K562 (cell line): ENCODE data around the gene OCA2. TPM values are rescaled to one million over a fixed set of nuclear protein-coding genes. Genes with fewer than 3 reads are reported as not detected.

Experiments
- ATAC-seq: fragments of 200-7000 bp; cut with Tn5 transposase; 3 replicates; pipeline ENCODE4 v1.9.1; 2020; ENCODE audit warnings: moderate library complexity
- BruUV-seq: library from RNA; stranded (reverse); fragments of 400-500 nt; replicated peaks from 2 replicates; lab custom pipeline; 2021; lab: Mats Ljungman, UMichigan
- CTCF ChIA-PET: fragments of 300-600 bp; formaldehyde crosslinking; extraction: SDS; loops from one replicate; lab custom pipeline; 2021; ENCODE audit warnings: low intra/inter-chr PET ratio; lab: Yijun Ruan, JAX
- POLR2A ChIA-PET: fragments of 300-600, 350-650 bp; sonication (Branson Sonifier 250); formaldehyde crosslinking; extraction: SDS; loops from one replicate; lab custom pipeline; 2021; ENCODE audit warnings: antibody characterized with exemption, inconsistent platforms; lab: Yijun Ruan, JAX
- DNase-seq, 4 experiments: peaks; one replicate each; pipeline versions ENCODE4 v3.0.0 to v3.0.0-alpha.2; 2011 to 2018; ENCODE audit warnings: low spot score in 3 of 4, mixed read lengths in 3 of 4; ENCODE audit errors: extremely low read depth in 1 of 4
- FAIRE-seq: peaks from 2 replicates; lab custom pipeline; 2011; peaks lifted over from hg19 to GRCh38; lab: Jason Lieb, UNC
- H2AFZ ChIP-seq: 2 replicates; pipeline ENCODE4 v1.6.0; 2011; ENCODE audit warnings: low read depth, low read length, control low read depth, inconsistent platforms
- H3K27ac ChIP-seq: fragments of 200-600 bp; 3 replicates; pipeline ENCODE4 v1.8.0; 2011; ENCODE audit warnings: low read depth, mild to moderate bottlenecking, control low read depth, inconsistent platforms, low read length, moderate library complexity, mixed read lengths; ENCODE audit errors: extremely low read depth
- H3K27me3 ChIP-seq, 2 experiments: fragments of 300-600 bp in 1 of 2; 2 replicates in 1 of 2; 3 replicates in 1 of 2; pipeline versions ENCODE4 v1.6.0 to v1.8.0; 2011; ENCODE audit warnings: inconsistent platforms in 2 of 2, low read length in 2 of 2, mild to moderate bottlenecking in 1 of 2, mixed read lengths in 1 of 2, moderate library complexity in 1 of 2; ENCODE audit not compliant: control insufficient read depth in 2 of 2, insufficient read depth in 2 of 2
- H3K36me3 ChIP-seq: fragments of 300-600 bp; 3 replicates; pipeline ENCODE4 v1.8.0; 2011; ENCODE audit warnings: mild to moderate bottlenecking, low read length, inconsistent platforms; ENCODE audit not compliant: control insufficient read depth, insufficient read depth
- H3K4me1 ChIP-seq, 2 experiments: fragments of 200-600 bp in 1 of 2; replicated peaks in 1 of 2; 2 replicates in 1 of 2; 3 replicates in 1 of 2; pipeline versions ENCODE4 v1.5.1 to v1.8.0; 2011; ENCODE audit warnings: inconsistent platforms in 2 of 2, low read length in 2 of 2, mild to moderate bottlenecking in 1 of 2, mixed read lengths in 1 of 2, moderate library complexity in 1 of 2; ENCODE audit not compliant: control insufficient read depth in 2 of 2, insufficient read depth in 2 of 2
- H3K4me2 ChIP-seq: 2 replicates; pipeline ENCODE4 v1.6.1; 2011; ENCODE audit warnings: low read length, control low read depth, inconsistent platforms, mixed read lengths; ENCODE audit not compliant: insufficient read depth
- H3K4me3 ChIP-seq: fragments of 200-600 bp; sonication (generic), shearing (Covaris generic); 2 replicates; pipeline ENCODE4 v1.5.1; 2016; ENCODE audit warnings: control low read depth, inconsistent platforms
- H3K79me2 ChIP-seq: fragments of 200-600 bp; 3 replicates; pipeline ENCODE4 v1.8.0; 2011; ENCODE audit warnings: low read length, inconsistent platforms; ENCODE audit not compliant: control insufficient read depth, insufficient read depth
- H3K9ac ChIP-seq, 2 experiments: 2 replicates each; pipeline versions ENCODE4 v1.6.0 to v1.6.1; 2011; ENCODE audit warnings: low read depth in 2 of 2, low read length in 2 of 2, control low read depth in 1 of 2, inconsistent platforms in 1 of 2, mild to moderate bottlenecking in 1 of 2, mixed read lengths in 1 of 2; ENCODE audit not compliant: insufficient read depth in 1 of 2
- H3K9me1 ChIP-seq: one replicate; pipeline ENCODE4 v1.6.0; 2011; ENCODE audit warnings: inconsistent platforms, mild to moderate bottlenecking, low read length, moderate library complexity; ENCODE audit not compliant: control insufficient read depth, insufficient read depth
- H3K9me3 ChIP-seq: replicated peaks from 2 replicates; pipeline ENCODE4 v1.5.1; 2011; ENCODE audit warnings: low read depth, low read length, inconsistent platforms; ENCODE audit not compliant: control insufficient read depth, insufficient read depth
- H4K20me1 ChIP-seq: replicated peaks from 2 replicates; pipeline ENCODE4 v1.6.1; 2011; ENCODE audit warnings: low read length, inconsistent platforms, mixed read lengths; ENCODE audit not compliant: control insufficient read depth, insufficient read depth
- CCAR2 ChIP-seq: fragments of 200-400 bp; formaldehyde crosslinking; IDR thresholded peaks from 2 replicates; pipeline ENCODE4 v1.6.1; 2017; ENCODE audit warnings: mild to moderate bottlenecking, low read depth, low read length
- ETS2 ChIP-seq: IDR thresholded peaks from 2 replicates; pipeline ENCODE4 v1.6.1; 2016; ENCODE audit warnings: borderline replicate concordance, missing genetic modification characterization, mild to moderate bottlenecking, moderate library complexity, missing compliant biosample characterization; ENCODE audit not compliant: poor library complexity, severe bottlenecking
- KAT7 ChIP-seq: sonication (generic); formaldehyde crosslinking; IDR thresholded peaks from 2 replicates; pipeline ENCODE4 v1.8.0; 2022; ENCODE audit warnings: missing genetic modification reagents, mild to moderate bottlenecking, borderline replicate concordance
- NFRKB ChIP-seq: fragments of 450-650 bp; IDR thresholded peaks from 2 replicates; pipeline ENCODE4 v1.6.1; 2016; ENCODE audit warnings: low read depth
- TAF7 ChIP-seq: fragments of 450-650 bp; IDR thresholded peaks from 2 replicates; pipeline ENCODE4 v1.6.1; 2016; ENCODE audit warnings: missing genetic modification characterization, missing compliant biosample characterization
- TEAD4 ChIP-seq, 2 experiments: sonication (generic) in 1 of 2; formaldehyde crosslinking in 1 of 2; IDR thresholded peaks; 2 replicates each; pipeline versions ENCODE4 v1.6.1 to v1.8.0; 2012 to 2022; ENCODE audit warnings: borderline replicate concordance in 1 of 2, inconsistent platforms in 1 of 2, low read length in 1 of 2, mild to moderate bottlenecking in 1 of 2, missing genetic modification reagents in 1 of 2
- ZNF79 ChIP-seq: fragments of 250-450 bp; sonication (Bioruptor Pico); IDR thresholded peaks from 2 replicates; pipeline ENCODE4 v1.4.0; 2020; ENCODE audit warnings: low read depth, mild to moderate bottlenecking, moderate library complexity
- ZZZ3 ChIP-seq: fragments of 450-650 bp; IDR thresholded peaks from 2 replicates; pipeline ENCODE4 v1.6.1; 2016; ENCODE audit warnings: antibody characterized with exemption, mild to moderate bottlenecking, moderate library complexity
- WGBS: fragments of 100-300 bp; shearing (Covaris generic); methylation state at CpG from one replicate; pipeline ENCODE4 v1.1.6; 2016; ENCODE audit warnings: low coverage, mixed read lengths; ENCODE audit not compliant: insufficient coverage; ENCODE audit errors: missing lambda C conversion rate; 5-methylcytosine and 5-hydroxymethylcytosine counted together
- in situ Hi-C: fragments of 300-500 bp; cut with MboI; formaldehyde crosslinking; loops from 4 replicates; pipeline ENCODE4 v1.15.0; 2018; ENCODE audit warnings: inconsistent platforms, mixed read lengths
- intact Hi-C: fragments of 100-400 bp; cut with micrococcal nuclease; formaldehyde crosslinking; loops from 2 replicates; pipeline ENCODE4 v1.14.2; 2022
- polyA plus RNA-seq, 8 experiments: library from polyadenylated mRNA; depleted of rRNA in 4 of 8; stranded (reverse) in 5 of 8; unstranded in 3 of 8; fragments of >200 nt; fragmentation: Nextera tagmentation in 2 of 8; fragmentation: Illumina TruSeq in 1 of 8; extraction: Ambion mirVana in 2 of 8; extraction: Trizol in 1 of 8; gene quantifications; 2 replicates each; pipeline versions ENCODE4 v1.2.1 to v1.2.3, GENCODE V29; 2011 to 2014; ENCODE audit warnings: inconsistent platforms in 1 of 8, missing spikeins in 1 of 8
- total RNA-seq, 7 experiments: library from RNA; depleted of rRNA in 6 of 7; stranded (reverse); fragments of >200 nt in 6 of 7; fragmentation: Illumina TruSeq in 2 of 7; extraction: Trizol in 2 of 7; gene quantifications; 2 replicates each; pipeline versions ENCODE4 v1.2.1 to v1.2.3, GENCODE V29; 2011 to 2021; ENCODE audit warnings: low replicate concordance in 1 of 7
- TF ChIP-seq, protein P1 (sequence below): fragments of 250-450 bp; sonication (Bioruptor Pico); IDR thresholded peaks from 2 replicates; pipeline ENCODE4 v1.5.0; 2020; ENCODE audit warnings: mild to moderate bottlenecking, borderline replicate concordance
- TF ChIP-seq, protein P2 (sequence below): sonication (generic); formaldehyde crosslinking; IDR thresholded peaks from 2 replicates; pipeline ENCODE4 v1.8.0; 2022; ENCODE audit warnings: missing genetic modification reagents, mild to moderate bottlenecking, borderline replicate concordance
- TF ChIP-seq, protein P3 (sequence below): fragments of 450-650 bp; conservative IDR thresholded peaks from 2 replicates; pipeline ENCODE4 v1.6.1; 2016; ENCODE audit warnings: missing genetic modification characterization, low read depth, mild to moderate bottlenecking, missing compliant biosample characterization, moderate library complexity
- TF ChIP-seq, protein P4 (sequence below): fragments of 450-650 bp; IDR thresholded peaks from 2 replicates; pipeline ENCODE4 v1.6.1; 2017; ENCODE audit warnings: antibody characterized with exemption, mild to moderate bottlenecking

The OCA2 gene
- total and polyA plus RNA-seq, 9 of the 15 experiments (the other 6 are each of a cell fraction or from before 2014, with no cell fraction given) = 0.07 to 0.59 (median 0.17) TPM; not detected in 1

DNA sequence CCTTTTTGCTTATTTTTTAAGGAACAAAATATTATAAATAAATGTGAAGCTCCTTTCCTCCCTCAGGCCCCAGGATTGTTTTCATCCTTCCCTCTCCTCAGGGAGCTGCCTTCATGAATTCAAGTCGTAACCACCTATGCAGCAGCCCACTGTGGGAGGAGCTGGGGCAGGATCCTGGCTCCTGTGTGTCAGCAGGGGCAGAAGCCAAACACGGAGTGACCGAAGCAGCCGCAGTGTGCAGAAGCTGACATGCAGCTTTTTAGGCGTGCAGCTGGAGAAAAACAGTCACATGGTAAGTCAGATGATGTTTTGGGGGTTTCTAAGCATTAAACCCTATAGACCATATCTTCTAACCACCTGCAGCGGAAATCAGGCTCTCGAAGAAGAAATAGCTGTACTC is 231.3 kb downstream of the OCA2 start:
- ATAC-seq = no peak
- no peak overlapping the region for H2AFZ ChIP-seq
- no peaks in the 10 kb centered on the region for H3K79me2 ChIP-seq
- in situ Hi-C loops (no loop called here), intact Hi-C loops (no loop called here)
- no peak overlapping the region for H3K4me3 ChIP-seq
- no peaks in the 10 kb centered on the region for H3K4me1 ChIP-seq
- no peaks in the 10 kb centered on the region; the same call in 1 of the 2 replicates for H4K20me1 ChIP-seq
- H3K27me3 ChIP-seq = peaks cover 5 to 58% of the 10 kb centered on the region in 2 experiments; a peak in 3 of 5 replicates
- H3K9ac ChIP-seq = no peak overlapping the region
- no peak for DNase-seq
- ChIA-PET POLR2A (no interaction called here), CTCF (no interaction called here)
- no TSS peak for BruUV-seq
- FAIRE-seq = no peak
- no peaks in the 10 kb centered on the region for H3K9me3 ChIP-seq
- no peak overlapping the region for H3K4me2 ChIP-seq
- 1% methylated on average over 7 of the region's 7 CpGs for WGBS
- H3K36me3 ChIP-seq = no peaks in the 10 kb centered on the region
- H3K9me1 ChIP-seq = no peaks in the 10 kb centered on the region
- no peak overlapping the region for H3K27ac ChIP-seq
- TF ChIP-seq TAF7 (tag) (no peak), TEAD4 (IDR thresholded peaks at IDR 0.05; ENCODE audit: low read length) (no peak), TEAD4 (CRISPR knock-in tag; IDR thresholded peaks at IDR 0.05; ENCODE audit: borderline replicate concordance) (no peak), ZNF79 (CRISPR knock-in tag) (no peak), CCAR2 (no peak), KAT7 (CRISPR knock-in tag) (no peak), NFRKB (no peak), ZZZ3 (no peak), ETS2 (tag) (no peak)
- TF ChIP-seq, protein P1, sequence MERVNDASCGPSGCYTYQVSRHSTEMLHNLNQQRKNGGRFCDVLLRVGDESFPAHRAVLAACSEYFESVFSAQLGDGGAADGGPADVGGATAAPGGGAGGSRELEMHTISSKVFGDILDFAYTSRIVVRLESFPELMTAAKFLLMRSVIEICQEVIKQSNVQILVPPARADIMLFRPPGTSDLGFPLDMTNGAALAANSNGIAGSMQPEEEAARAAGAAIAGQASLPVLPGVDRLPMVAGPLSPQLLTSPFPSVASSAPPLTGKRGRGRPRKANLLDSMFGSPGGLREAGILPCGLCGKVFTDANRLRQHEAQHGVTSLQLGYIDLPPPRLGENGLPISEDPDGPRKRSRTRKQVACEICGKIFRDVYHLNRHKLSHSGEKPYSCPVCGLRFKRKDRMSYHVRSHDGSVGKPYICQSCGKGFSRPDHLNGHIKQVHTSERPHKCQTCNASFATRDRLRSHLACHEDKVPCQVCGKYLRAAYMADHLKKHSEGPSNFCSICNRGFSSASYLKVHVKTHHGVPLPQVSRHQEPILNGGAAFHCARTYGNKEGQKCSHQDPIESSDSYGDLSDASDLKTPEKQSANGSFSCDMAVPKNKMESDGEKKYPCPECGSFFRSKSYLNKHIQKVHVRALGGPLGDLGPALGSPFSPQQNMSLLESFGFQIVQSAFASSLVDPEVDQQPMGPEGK (CRISPR knock-in tag) = no peak
- TF ChIP-seq, protein P2, sequence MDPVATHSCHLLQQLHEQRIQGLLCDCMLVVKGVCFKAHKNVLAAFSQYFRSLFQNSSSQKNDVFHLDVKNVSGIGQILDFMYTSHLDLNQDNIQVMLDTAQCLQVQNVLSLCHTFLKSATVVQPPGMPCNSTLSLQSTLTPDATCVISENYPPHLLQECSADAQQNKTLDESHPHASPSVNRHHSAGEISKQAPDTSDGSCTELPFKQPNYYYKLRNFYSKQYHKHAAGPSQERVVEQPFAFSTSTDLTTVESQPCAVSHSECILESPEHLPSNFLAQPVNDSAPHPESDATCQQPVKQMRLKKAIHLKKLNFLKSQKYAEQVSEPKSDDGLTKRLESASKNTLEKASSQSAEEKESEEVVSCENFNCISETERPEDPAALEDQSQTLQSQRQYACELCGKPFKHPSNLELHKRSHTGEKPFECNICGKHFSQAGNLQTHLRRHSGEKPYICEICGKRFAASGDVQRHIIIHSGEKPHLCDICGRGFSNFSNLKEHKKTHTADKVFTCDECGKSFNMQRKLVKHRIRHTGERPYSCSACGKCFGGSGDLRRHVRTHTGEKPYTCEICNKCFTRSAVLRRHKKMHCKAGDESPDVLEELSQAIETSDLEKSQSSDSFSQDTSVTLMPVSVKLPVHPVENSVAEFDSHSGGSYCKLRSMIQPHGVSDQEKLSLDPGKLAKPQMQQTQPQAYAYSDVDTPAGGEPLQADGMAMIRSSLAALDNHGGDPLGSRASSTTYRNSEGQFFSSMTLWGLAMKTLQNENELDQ (CRISPR knock-in tag) = no peak
- TF ChIP-seq, protein P3, sequence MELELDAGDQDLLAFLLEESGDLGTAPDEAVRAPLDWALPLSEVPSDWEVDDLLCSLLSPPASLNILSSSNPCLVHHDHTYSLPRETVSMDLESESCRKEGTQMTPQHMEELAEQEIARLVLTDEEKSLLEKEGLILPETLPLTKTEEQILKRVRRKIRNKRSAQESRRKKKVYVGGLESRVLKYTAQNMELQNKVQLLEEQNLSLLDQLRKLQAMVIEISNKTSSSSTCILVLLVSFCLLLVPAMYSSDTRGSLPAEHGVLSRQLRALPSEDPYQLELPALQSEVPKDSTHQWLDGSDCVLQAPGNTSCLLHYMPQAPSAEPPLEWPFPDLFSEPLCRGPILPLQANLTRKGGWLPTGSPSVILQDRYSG (tag) = no peak
- TF ChIP-seq, protein P4, sequence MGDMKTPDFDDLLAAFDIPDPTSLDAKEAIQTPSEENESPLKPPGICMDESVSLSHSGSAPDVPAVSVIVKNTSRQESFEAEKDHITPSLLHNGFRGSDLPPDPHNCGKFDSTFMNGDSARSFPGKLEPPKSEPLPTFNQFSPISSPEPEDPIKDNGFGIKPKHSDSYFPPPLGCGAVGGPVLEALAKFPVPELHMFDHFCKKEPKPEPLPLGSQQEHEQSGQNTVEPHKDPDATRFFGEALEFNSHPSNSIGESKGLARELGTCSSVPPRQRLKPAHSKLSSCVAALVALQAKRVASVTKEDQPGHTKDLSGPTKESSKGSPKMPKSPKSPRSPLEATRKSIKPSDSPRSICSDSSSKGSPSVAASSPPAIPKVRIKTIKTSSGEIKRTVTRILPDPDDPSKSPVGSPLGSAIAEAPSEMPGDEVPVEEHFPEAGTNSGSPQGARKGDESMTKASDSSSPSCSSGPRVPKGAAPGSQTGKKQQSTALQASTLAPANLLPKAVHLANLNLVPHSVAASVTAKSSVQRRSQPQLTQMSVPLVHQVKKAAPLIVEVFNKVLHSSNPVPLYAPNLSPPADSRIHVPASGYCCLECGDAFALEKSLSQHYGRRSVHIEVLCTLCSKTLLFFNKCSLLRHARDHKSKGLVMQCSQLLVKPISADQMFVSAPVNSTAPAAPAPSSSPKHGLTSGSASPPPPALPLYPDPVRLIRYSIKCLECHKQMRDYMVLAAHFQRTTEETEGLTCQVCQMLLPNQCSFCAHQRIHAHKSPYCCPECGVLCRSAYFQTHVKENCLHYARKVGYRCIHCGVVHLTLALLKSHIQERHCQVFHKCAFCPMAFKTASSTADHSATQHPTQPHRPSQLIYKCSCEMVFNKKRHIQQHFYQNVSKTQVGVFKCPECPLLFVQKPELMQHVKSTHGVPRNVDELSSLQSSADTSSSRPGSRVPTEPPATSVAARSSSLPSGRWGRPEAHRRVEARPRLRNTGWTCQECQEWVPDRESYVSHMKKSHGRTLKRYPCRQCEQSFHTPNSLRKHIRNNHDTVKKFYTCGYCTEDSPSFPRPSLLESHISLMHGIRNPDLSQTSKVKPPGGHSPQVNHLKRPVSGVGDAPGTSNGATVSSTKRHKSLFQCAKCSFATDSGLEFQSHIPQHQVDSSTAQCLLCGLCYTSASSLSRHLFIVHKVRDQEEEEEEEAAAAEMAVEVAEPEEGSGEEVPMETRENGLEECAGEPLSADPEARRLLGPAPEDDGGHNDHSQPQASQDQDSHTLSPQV = no peak
